Suprapubic skin (tissue), 4 donors: ENCODE results near the gene FAM83G. TPM values are rescaled to one million over a fixed set of nuclear protein-coding genes. Genes with fewer than 3 reads are reported as not detected.
"Not testable (repeated sequence)": the region's sequence is repeated elsewhere in the genome, so short reads cannot be mapped to it uniquely, and the experiment has no call there.

ENCODE experiments used
- DNase-seq, 2 donors: peaks; one replicate each; pipeline ENCODE4 v3.0.0-alpha.2; 2019; ENCODE audit warnings: low spot score in 2 of 2
- H3K27ac ChIP-seq: fragments of 200-600 bp; sonication (generic); one replicate; pipeline ENCODE4 v1.5.1; 2019
- H3K27me3 ChIP-seq: fragments of 200-600 bp; sonication (generic); one replicate; pipeline ENCODE4 v1.5.1; 2019
- H3K36me3 ChIP-seq: fragments of 200-600 bp; sonication (generic); one replicate; pipeline ENCODE4 v1.5.1; 2019
- H3K4me1 ChIP-seq: fragments of 200-600 bp; sonication (generic); one replicate; pipeline ENCODE4 v1.5.1; 2019
- H3K4me3 ChIP-seq: fragments of 200-600 bp; sonication (generic); one replicate; pipeline ENCODE4 v1.5.1; 2019; ENCODE audit warnings: mild to moderate bottlenecking
- H3K9me3 ChIP-seq: fragments of 200-600 bp; sonication (generic); one replicate; pipeline ENCODE4 v1.5.1; 2019
- CTCF ChIP-seq, 2 donors: fragments of 200-600 bp in 1 of 2; fragments of 450-650 bp in 1 of 2; sonication (generic) in 1 of 2; IDR thresholded peaks; one replicate each; pipeline ENCODE4 v1.5.1; 2016 to 2019; ENCODE audit warnings: antibody characterized with exemption in 2 of 2, mild to moderate bottlenecking in 1 of 2, moderate library complexity in 1 of 2
- EP300 ChIP-seq: sonication (generic); formaldehyde crosslinking; IDR thresholded peaks from one replicate; pipeline ENCODE4 v1.6.1; 2017; ENCODE audit warnings: antibody characterized with exemption
- POLR2A ChIP-seq, 2 donors: fragments of 450-650 bp; IDR thresholded peaks; one replicate each; pipeline ENCODE4 v1.6.1; 2017; ENCODE audit warnings: antibody characterized with exemption in 2 of 2, mild to moderate bottlenecking in 2 of 2, moderate library complexity in 2 of 2
- POLR2AphosphoS5 ChIP-seq, 3 donors: sonication (generic); formaldehyde crosslinking; IDR thresholded peaks; one replicate each; pipeline ENCODE4 v1.6.1; 2017; ENCODE audit warnings: antibody characterized with exemption in 3 of 3
- WGBS: methylation state at CpG from one replicate; pipeline ENCODE4 v1.1.5; 2018; 5-methylcytosine and 5-hydroxymethylcytosine counted together
- total RNA-seq, 4 donors: library from RNA; depleted of rRNA; stranded (reverse); fragments of >200 nt; gene quantifications; one replicate each; pipeline ENCODE4 v1.1.0, GENCODE V29; 2016

FAM83G gene
- total RNA-seq, 4 donors from 2014 or later = 205 to 261 (median 210) TPM

GRCh38 chr17:18937981-18938691, 66.4 kb downstream of the FAM83G start:
- Histone ChIP-seq H3K4me3 (no peak overlapping the region), H3K9me3 (no peaks in the 10 kb centered on the region), H3K4me1 (no peaks in the 10 kb centered on the region), H3K36me3 (no peaks in the 10 kb centered on the region), H3K27me3 (no peaks in the 10 kb centered on the region), H3K27ac (no peak overlapping the region)
- TF ChIP-seq EP300 (no peak), POLR2AphosphoS5 (IDR thresholded peaks at IDR 0.05) (no peak), CTCF (IDR thresholded peaks at IDR 0.05) (no peak), POLR2A (IDR thresholded peaks at IDR 0.05) (no peak)
- DNase-seq = no peak
- 93% methylated on average over 8 of the region's 8 CpGs for WGBS

GRCh38 chr17:18933102-18934058, 71.2 kb downstream of the FAM83G start:
- Histone ChIP-seq H3K4me1 (peaks cover 3% of the 10 kb centered on the region), H3K9me3 (no peaks in the 10 kb centered on the region), H3K27me3 (no peaks in the 10 kb centered on the region), H3K27ac (no peak overlapping the region), H3K4me3 (no peak overlapping the region), H3K36me3 (peaks cover 34% of the 10 kb centered on the region)
- WGBS = 78% methylated on average over 11 of the region's 14 CpGs
- DNase-seq = no peak
- no peak for TF ChIP-seq EP300

GRCh38 chr17:18932360-18933055, 72.1 kb downstream of the FAM83G start:
- TF ChIP-seq EP300 = no peak
- TF ChIP-seq CTCF (IDR thresholded peaks at IDR 0.05) = no peak
- TF ChIP-seq POLR2AphosphoS5 (IDR thresholded peaks at IDR 0.05) = no peak
- Histone ChIP-seq H3K27me3 (no peaks in the 10 kb centered on the region), H3K27ac (no peak overlapping the region), H3K9me3 (no peaks in the 10 kb centered on the region), H3K4me1 (peaks cover 3% of the 10 kb centered on the region), H3K4me3 (no peak overlapping the region), H3K36me3 (peaks cover 36% of the 10 kb centered on the region)
- no peak for DNase-seq
- 68% methylated on average over 4 of the region's 5 CpGs for WGBS

GRCh38 chr17:18928628-18929125, 75.9 kb downstream of the FAM83G start:
- H3K36me3 ChIP-seq = peaks cover 45% of the 10 kb centered on the region
- peaks cover 3% of the 10 kb centered on the region for H3K4me1 ChIP-seq
- no peaks in the 10 kb centered on the region for H3K27me3 ChIP-seq
- H3K27ac ChIP-seq = no peak overlapping the region
- no peak for DNase-seq
- TF ChIP-seq EP300 = no peak
- TF ChIP-seq POLR2AphosphoS5 (IDR thresholded peaks at IDR 0.05) = no peak
- no peak for TF ChIP-seq POLR2A (IDR thresholded peaks at IDR 0.05)
- TF ChIP-seq CTCF (IDR thresholded peaks at IDR 0.05) = no peak
- no peak overlapping the region for H3K4me3 ChIP-seq
- H3K9me3 ChIP-seq = no peaks in the 10 kb centered on the region
- 92% methylated on average over 9 of the region's 9 CpGs for WGBS

GRCh38 chr17:18925187-18925586, 79.4 kb downstream of the FAM83G start:
- Histone ChIP-seq H3K27me3 (no peaks in the 10 kb centered on the region), H3K9me3 (no peaks in the 10 kb centered on the region), H3K4me1 (peaks cover 6% of the 10 kb centered on the region), H3K27ac (no peak overlapping the region), H3K4me3 (no peak overlapping the region), H3K36me3 (peaks cover 29% of the 10 kb centered on the region)
- DNase-seq = no peak
- WGBS = 100% methylated on average over 1 of the region's 1 CpG
- TF ChIP-seq CTCF (IDR thresholded peaks at IDR 0.05) (no peak), POLR2A (IDR thresholded peaks at IDR 0.05) (no peak), POLR2AphosphoS5 (IDR thresholded peaks at IDR 0.05) (no peak), EP300 (no peak)

GRCh38 chr17:18922596-18922995, 82.0 kb downstream of the FAM83G start:
- not testable (repeated sequence) for DNase-seq, H3K27ac ChIP-seq, H3K27me3 ChIP-seq, H3K9me3 ChIP-seq, H3K4me1 ChIP-seq, H3K4me3 ChIP-seq
- peaks cover 21% of the 10 kb centered on the region for H3K36me3 ChIP-seq
- WGBS = 99% methylated on average over 7 of the region's 7 CpGs
